OCI-LY1 (cell line): ENCODE measurements around the gene ASF1B.

ENCODE experiments used
- H2AFZ ChIP-seq: fragments of 200-600 bp; sonication (generic), shearing (Covaris generic); 2 replicates; pipeline ENCODE4 v1.6.0; 2014; ENCODE audit warnings: antibody characterized with exemption, mild to moderate bottlenecking, low read length
- H3F3A ChIP-seq: fragments of 200-600 bp; sonication (generic), shearing (Covaris generic); 2 replicates; pipeline ENCODE4 v1.6.0; 2014; ENCODE audit warnings: mild to moderate bottlenecking, antibody characterized with exemption, low read length, moderate library complexity; ENCODE audit not compliant: insufficient read depth
- H3K27ac ChIP-seq: fragments of 200-600 bp; sonication (generic); 2 replicates; pipeline ENCODE4 v1.5.1; 2014; ENCODE audit warnings: low read length, mixed run types, mild to moderate bottlenecking, low read depth; ENCODE audit not compliant: poor library complexity, severe bottlenecking
- H3K27me3 ChIP-seq: fragments of 200-600 bp; sonication (generic); 2 replicates; pipeline ENCODE4 v1.6.0; 2014; ENCODE audit warnings: antibody characterized with exemption, mild to moderate bottlenecking, low read length, moderate library complexity; ENCODE audit not compliant: insufficient read depth
- H3K36me3 ChIP-seq: fragments of 200-600 bp; sonication (generic); 2 replicates; pipeline ENCODE4 v1.6.1; 2014; ENCODE audit warnings: mild to moderate bottlenecking, antibody characterized with exemption, low read length, moderate library complexity, mixed read lengths; ENCODE audit not compliant: insufficient read depth
- H3K4me1 ChIP-seq: fragments of 200-600 bp; sonication (generic); 2 replicates; pipeline ENCODE4 v1.5.1; 2014; ENCODE audit warnings: mild to moderate bottlenecking, low read length, moderate library complexity; ENCODE audit not compliant: insufficient read depth, severe bottlenecking
- H3K4me2 ChIP-seq: fragments of 200-600 bp; sonication (generic), shearing (Covaris generic); 2 replicates; pipeline ENCODE4 v1.6.1; 2014; ENCODE audit warnings: low read length
- H3K4me3 ChIP-seq: fragments of 200-600 bp; sonication (generic); 2 replicates; pipeline ENCODE4 v1.5.1; 2014; ENCODE audit warnings: low read length, low read depth, mild to moderate bottlenecking, mixed read lengths; ENCODE audit not compliant: poor library complexity, severe bottlenecking
- H3K79me2 ChIP-seq: fragments of 200-600 bp; shearing (Covaris generic); 2 replicates; pipeline ENCODE4 v1.6.1; 2016; ENCODE audit warnings: mixed run types, low read length, mixed read lengths; ENCODE audit not compliant: insufficient read depth
- H3K9ac ChIP-seq: fragments of 200-600 bp; sonication (generic), shearing (Covaris generic); 2 replicates; pipeline ENCODE4 v1.6.1; 2014; ENCODE audit warnings: mild to moderate bottlenecking, low read length, mixed read lengths
- H3K9me2 ChIP-seq: fragments of 200-600 bp; sonication (generic), shearing (Covaris generic); 2 replicates; pipeline ENCODE4 v1.6.1; 2014; ENCODE audit warnings: low read depth, mild to moderate bottlenecking, low read length, mixed read lengths
- H3K9me3 ChIP-seq: fragments of 200-600 bp; shearing (Covaris generic); 2 replicates; pipeline ENCODE4 v1.6.1; 2014; ENCODE audit warnings: low read length, mixed read lengths
- H4K20me1 ChIP-seq: fragments of 200-600 bp; sonication (generic), shearing (Covaris generic); 2 replicates; pipeline ENCODE4 v1.6.0; 2016; ENCODE audit warnings: mild to moderate bottlenecking, low read length; ENCODE audit not compliant: insufficient read depth
- CTCF ChIP-seq: fragments of 200-600 bp; sonication (generic), shearing (Covaris generic); IDR thresholded peaks from 2 replicates; pipeline ENCODE4 v1.5.1; 2017; ENCODE audit warnings: mild to moderate bottlenecking, antibody characterized with exemption, low read length, moderate library complexity, mixed read lengths
- EZH2 ChIP-seq: fragments of 200-600 bp; sonication (generic), shearing (Covaris generic); IDR thresholded peaks from 2 replicates; pipeline ENCODE4 v1.8.0; 2017; ENCODE audit warnings: borderline replicate concordance, mixed run types, mild to moderate bottlenecking, antibody characterized with exemption, low read length, moderate library complexity, mixed read lengths

ASF1B gene

DNA sequence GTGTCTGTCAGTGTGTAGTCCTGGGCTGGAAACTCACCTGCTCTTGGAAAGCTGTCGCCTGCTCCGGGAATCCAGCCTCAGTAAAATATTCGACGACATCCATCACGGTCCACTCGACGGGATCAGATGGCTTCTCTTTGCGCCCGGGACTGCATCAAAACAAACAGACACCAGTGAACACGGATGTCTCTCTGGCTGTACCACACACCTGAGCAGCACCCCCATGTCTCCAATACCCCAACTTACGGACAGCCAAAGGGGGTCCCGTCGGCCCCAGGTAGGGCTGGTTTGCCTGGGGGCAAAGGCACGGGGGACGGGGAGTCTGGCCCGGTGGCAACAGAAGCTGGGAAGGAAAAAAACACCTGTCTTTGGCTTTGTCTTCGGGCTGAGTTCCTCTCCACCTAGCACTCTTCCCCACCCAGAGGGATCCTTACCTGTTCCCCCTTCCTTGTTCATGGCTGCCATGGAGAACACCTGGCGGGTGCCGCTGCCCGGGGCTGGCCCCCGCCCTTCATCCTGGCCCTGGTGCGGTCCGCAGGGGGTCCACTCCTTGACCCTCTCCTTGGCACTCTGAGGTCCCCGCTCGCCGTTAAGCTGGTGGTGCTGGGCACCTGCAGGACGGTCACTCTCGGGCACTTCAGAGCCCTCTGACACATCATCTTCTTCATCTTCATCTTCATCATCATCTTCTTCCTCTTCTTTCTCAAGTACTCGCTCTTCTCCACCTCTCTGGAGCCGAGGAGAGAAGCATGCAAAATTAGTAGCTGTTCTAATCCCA is 47.6 kb downstream of the ASF1B start:
- H3K4me3 ChIP-seq: peak overlapping the region; percentile 71
- peaks cover 18% of the 10 kb centered on the region for H3K4me1 ChIP-seq
- peak overlapping the region; percentile 73 for H3K4me2 ChIP-seq
- H3K79me2 ChIP-seq: no peaks in the 10 kb centered on the region
- H3K9ac ChIP-seq: peak overlapping the region; percentile 52
- no peaks in the 10 kb centered on the region for H4K20me1 ChIP-seq
- H2AFZ ChIP-seq: no peak overlapping the region
- H3K27ac ChIP-seq: peak overlapping the region; percentile 15
- H3K9me2 ChIP-seq: no peaks in the 10 kb centered on the region
- TF ChIP-seq EZH2 (no peak), CTCF (no peak)
- no peaks in the 10 kb centered on the region for H3K27me3 ChIP-seq
- no peaks in the 10 kb centered on the region for H3F3A ChIP-seq
- H3K36me3 ChIP-seq: peaks cover 28% of the 10 kb centered on the region
- H3K9me3 ChIP-seq: peaks cover 7% of the 10 kb centered on the region

DNA sequence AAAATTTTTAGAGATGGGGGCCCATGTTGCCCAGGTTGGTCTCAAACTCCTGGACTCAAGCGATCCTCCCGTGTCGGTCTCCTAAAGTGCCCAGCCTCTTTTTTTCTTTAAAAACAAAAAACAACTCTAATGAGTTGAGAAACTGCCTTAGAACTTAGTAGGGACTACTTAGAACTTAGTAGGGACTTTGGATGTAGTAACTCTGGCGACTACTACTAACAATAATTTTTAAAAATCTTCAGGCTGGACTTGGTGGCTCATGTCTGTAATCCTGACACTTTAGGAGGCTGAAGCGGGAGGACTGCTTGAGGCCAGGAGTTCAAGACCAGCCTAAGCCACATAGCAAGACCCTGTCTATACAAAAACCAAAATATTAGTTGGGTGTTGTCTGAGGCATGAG is 50.3 kb downstream of the ASF1B start:
- no peak overlapping the region for H3K9ac ChIP-seq
- no peaks in the 10 kb centered on the region for H3K79me2 ChIP-seq
- H3K9me3 ChIP-seq: no peaks in the 10 kb centered on the region
- no peak overlapping the region for H2AFZ ChIP-seq
- H3K27ac ChIP-seq: no peak overlapping the region
- peaks cover 16% of the 10 kb centered on the region for H3K4me1 ChIP-seq
- H3F3A ChIP-seq: no peaks in the 10 kb centered on the region
- no peak overlapping the region for H3K4me3 ChIP-seq
- no peaks in the 10 kb centered on the region for H3K27me3 ChIP-seq
- TF ChIP-seq CTCF (no peak), EZH2 (no peak)
- H3K36me3 ChIP-seq: peaks cover 23% of the 10 kb centered on the region
- no peaks in the 10 kb centered on the region for H4K20me1 ChIP-seq
- no peaks in the 10 kb centered on the region for H3K9me2 ChIP-seq
- no peak overlapping the region for H3K4me2 ChIP-seq

GRCh38 chr19:14085309-14085995 is 50.9 kb downstream of the ASF1B start, which contains the start of gene C19orf67:
C19orf67 (minus strand) TSS chr19:14085783; CDS start chr19:14085627, 156 bp downstream.
- TF ChIP-seq EZH2 (no peak), CTCF (no peak)
- Histone ChIP-seq H3K9me2 (no peaks in the 10 kb centered on the region), H3K4me2 (no peak within 1 kb of the TSS), H3K4me1 (peaks cover 20% of the 10 kb centered on the region), H3K79me2 (no peaks in the 10 kb centered on the region), H2AFZ (no peak within 1 kb of the TSS), H3K9ac (no peak within 1 kb of the TSS), H4K20me1 (no peaks in the 10 kb centered on the region), H3F3A (no peaks in the 10 kb centered on the region), H3K9me3 (no peaks in the 10 kb centered on the region), H3K27ac (no peak within 1 kb of the TSS), H3K27me3 (no peaks in the 10 kb centered on the region), H3K36me3 (peaks cover 23% of the 10 kb centered on the region), H3K4me3 (no peak within 1 kb of the TSS)
